GM19035 (cell line): ENCODE measurements around the gene BICRAL.
"Not testable (repeated sequence)": the region's sequence is repeated elsewhere in the genome, so short reads cannot be mapped to it uniquely, and the experiment has no call there.

ENCODE experiments used
- ATAC-seq: cut with Tn5 transposase; IDR thresholded peaks from one replicate; pipeline ENCODE4 v1.9.1; 2021; ENCODE audit not compliant: unreplicated experiment

BICRAL gene

DNA sequence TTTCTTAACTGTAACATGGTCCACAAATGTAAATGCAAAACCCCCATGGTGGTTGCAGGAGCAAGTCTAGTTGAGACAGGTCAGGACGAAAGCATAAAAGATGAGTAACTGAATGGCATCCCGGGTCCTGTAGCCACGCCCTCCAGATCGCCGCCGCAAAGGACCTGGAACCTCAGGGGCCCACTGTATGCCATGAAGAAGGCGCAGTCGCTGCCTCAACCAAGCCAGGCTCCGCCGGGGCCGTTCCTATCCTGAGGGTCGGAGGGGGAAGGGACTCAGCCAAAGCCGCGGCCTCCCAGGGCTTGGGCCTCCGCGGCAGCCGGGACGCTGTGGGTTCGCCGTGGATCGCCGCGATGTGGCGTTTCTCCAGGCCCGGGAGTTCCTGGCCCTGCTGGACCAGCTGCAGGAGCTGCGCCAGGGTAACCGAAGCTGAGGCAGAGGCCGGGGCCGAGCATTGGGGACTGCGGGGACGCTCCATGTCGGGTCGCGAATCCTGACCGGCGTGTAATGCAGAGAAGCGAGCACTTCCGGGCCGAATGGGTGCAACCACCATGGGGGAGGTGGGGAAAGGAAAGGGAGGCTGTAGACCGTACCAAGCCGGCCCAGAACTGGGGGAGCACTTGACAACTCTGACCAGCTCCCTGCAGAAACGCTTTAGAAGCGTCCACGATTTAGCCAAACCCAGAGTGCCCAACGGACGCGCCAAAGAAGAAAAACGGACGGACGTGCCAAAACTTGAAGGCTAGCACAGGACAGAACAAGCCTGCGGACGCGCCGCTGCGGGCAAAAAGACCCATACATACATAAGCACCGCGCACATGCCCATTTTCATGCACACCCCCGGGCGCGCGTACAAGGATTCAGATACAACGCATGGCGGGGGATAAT, 108.7 kb downstream of the BICRAL start:
- peak; percentile 90 for ATAC-seq

GRCh38 chr6:42891199-42891722, 109.4 kb downstream of the BICRAL start:
- no peak for ATAC-seq

- not testable (repeated sequence) for ATAC-seq
These were observed 112.4 kb downstream of the BICRAL start for GRCh38 chr6:42894041-42894828.

GRCh38 chr6:42896178-42896719, 114.4 kb downstream of the BICRAL start:
- no peak for ATAC-seq

DNA sequence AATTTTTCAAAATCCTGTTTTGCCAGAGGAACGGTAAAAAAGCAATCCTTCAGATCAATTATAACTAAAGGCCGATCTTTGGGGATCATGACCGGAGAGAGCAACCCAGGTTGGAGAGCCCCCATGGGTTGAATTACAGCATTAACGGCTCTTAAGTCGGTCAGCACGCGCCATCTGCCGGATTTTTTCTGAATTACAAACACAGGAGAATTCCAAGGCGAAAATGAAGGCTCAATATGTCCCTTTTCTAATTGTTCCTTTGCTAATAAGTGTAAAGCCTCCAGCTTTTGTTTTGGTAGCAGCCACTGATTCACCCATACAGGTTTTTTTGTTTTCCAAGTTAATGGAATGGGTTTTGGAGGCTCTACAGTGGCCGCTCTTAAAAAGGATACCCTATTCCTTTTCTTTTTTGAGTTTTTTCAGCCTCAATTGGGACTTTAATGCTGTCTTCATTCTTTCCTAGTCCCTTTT, 117.1 kb downstream of the BICRAL start:
- no peak for ATAC-seq

GRCh38 chr6:42899871-42900270, 118.0 kb downstream of the BICRAL start:
- ATAC-seq = no peak

DNA sequence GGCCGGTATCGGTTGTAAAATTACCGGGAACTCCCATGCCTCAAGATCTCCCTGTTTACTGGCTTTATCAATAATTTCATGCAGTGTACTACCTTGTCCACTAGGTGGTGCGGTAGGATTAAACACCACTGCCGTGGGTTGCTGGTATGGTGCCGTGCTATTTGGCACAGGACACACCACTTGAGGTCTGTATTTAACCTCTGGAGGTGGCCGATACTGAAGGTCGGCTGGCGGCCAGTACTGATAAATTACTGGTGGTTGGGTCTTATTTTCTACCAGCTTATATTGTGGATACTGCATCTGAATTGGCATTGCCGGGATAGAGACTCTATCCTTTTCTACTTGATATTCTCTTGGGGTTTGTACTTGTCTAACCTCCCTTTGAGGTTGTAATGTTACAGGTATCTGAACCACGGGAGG, 119.7 kb downstream of the BICRAL start:
- ATAC-seq = no peak

GRCh38 chr6:42902429-42903263, 120.8 kb downstream of the BICRAL start:
- not testable (repeated sequence) for ATAC-seq

DNA sequence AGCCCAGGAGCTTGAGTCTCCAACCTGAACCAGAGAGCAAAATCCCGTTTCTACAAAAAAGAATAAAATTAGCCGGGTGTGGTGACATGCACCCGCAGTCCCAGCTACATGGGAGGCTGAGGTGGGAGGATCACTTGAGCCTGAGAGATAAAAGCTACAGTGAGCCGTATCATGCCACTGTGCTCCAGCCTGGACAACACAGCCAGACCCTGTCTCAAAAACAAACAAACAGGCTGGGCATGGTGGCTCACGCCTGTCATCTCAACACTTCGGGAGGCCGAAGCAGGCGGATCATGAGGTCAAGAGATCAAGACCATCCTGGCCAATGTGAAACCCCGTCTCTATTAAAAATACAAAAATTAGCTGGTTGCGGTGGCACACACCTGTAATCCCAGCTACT, 122.6 kb downstream of the BICRAL start:
- ATAC-seq = no peak

DNA sequence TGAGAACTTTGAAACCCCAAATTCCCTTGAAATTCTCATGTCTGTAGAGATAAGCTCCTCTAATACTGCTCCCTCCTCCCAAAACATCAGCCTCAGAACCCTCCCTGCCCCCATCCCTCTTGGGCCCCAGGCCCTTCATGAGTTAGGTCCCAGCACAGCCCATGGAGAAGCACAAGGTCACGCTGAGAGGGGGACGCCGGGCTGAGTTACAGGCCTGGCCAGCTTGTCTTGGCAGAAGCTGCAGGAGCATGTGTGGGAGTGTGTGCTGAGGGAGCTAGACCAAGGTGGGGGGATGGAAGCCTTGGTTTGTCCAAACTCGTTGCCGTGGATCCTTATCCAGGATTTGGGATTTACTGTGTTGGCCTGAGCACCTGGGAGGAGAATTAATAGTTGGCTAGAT, 125.5 kb downstream of the BICRAL start:
- ATAC-seq = no peak

- ATAC-seq = no peak
These were observed 128.0 kb downstream of the BICRAL start for GRCh38 chr6:42909835-42910234.

GRCh38 chr6:42911171-42912021, 129.5 kb downstream of the BICRAL start:
- ATAC-seq = no peak

DNA sequence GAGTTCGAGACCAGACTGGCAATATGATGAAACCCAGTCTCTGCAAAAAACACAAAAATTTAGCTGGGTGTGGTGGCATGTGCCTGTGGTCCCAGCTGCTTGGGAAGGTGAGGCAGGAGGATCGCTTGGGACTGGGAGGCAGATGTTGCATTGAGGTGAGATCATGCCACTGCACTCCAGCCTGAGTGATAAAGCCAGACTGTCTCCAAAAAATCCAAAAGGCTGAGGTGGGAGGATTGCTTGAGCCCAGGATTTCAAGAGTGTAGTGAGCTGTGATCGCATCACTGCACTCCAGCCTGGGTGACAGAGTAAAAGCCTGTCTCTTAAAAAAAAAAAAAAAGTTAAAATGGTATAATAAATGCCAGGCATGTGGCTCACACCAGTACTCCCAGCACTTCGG, 132.7 kb downstream of the BICRAL start:
- no peak for ATAC-seq

- no peak for ATAC-seq
These were observed 133.9 kb downstream of the BICRAL start, which contains the start of gene PTCRA for GRCh38 chr6:42915732-42916131. PTCRA (plus strand) TSS chr6:42916053; CDS start chr6:42916070, 17 bp downstream.

- ATAC-seq = no peak
These were observed 134.4 kb downstream of the BICRAL start for GRCh38 chr6:42916288-42916687.
